ENCODE measurements around the gene LRIT1. TPM values are rescaled to one million over a fixed set of nuclear protein-coding genes. Genes with fewer than 3 reads are reported as not detected.

LRIT1 gene
- total RNA-seq, 4 donors from 2014 or later = not detected

- Histone ChIP-seq H3K4me3 (no peak overlapping the region), H3K4me1 (no peaks in the 10 kb centered on the region), H3K27ac (no peak overlapping the region), H3K27me3 (no peaks in the 10 kb centered on the region), H3K9me3 (no peaks in the 10 kb centered on the region), H3K36me3 (peaks cover 0 to 6% (median 0%) of the 10 kb centered on the region in 3 donors)
- no peak for DNase-seq
- peak in 4 of 6 experiments; percentile 16 to 56 (median 40) for TF ChIP-seq CTCF (IDR thresholded peaks at IDR 0.05)
- no peak for TF ChIP-seq POLR2A (IDR thresholded peaks at IDR 0.05)
These were observed 26.6 kb downstream of the LRIT1 start for GRCh38 chr10:84214612-84215235.

GRCh38 chr10:84214046-84214572, 27.2 kb downstream of the LRIT1 start:
- no peak for TF ChIP-seq POLR2A (IDR thresholded peaks at IDR 0.05)
- TF ChIP-seq CTCF (IDR thresholded peaks at IDR 0.05) = no peak
- Histone ChIP-seq H3K4me1 (no peaks in the 10 kb centered on the region), H3K27me3 (no peaks in the 10 kb centered on the region), H3K9me3 (no peaks in the 10 kb centered on the region), H3K27ac (no peak overlapping the region), H3K36me3 (peaks cover 0 to 6% (median 0%) of the 10 kb centered on the region in 3 donors), H3K4me3 (no peak overlapping the region)
- no peak for DNase-seq

GRCh38 chr10:84213076-84213475, 28.3 kb downstream of the LRIT1 start:
- Histone ChIP-seq H3K9me3 (no peaks in the 10 kb centered on the region), H3K4me3 (no peak overlapping the region), H3K4me1 (no peaks in the 10 kb centered on the region), H3K27me3 (no peaks in the 10 kb centered on the region), H3K36me3 (peaks cover 0 to 6% (median 0%) of the 10 kb centered on the region in 3 donors), H3K27ac (no peak overlapping the region)
- no peak for DNase-seq
- TF ChIP-seq POLR2A (IDR thresholded peaks at IDR 0.05) (no peak), CTCF (IDR thresholded peaks at IDR 0.05) (no peak)

- Histone ChIP-seq H3K27ac (no peak overlapping the region), H3K4me3 (no peak overlapping the region), H3K27me3 (no peaks in the 10 kb centered on the region), H3K9me3 (no peaks in the 10 kb centered on the region), H3K4me1 (no peaks in the 10 kb centered on the region), H3K36me3 (peaks cover 0 to 6% (median 0%) of the 10 kb centered on the region in 3 donors)
- no peak for TF ChIP-seq CTCF (IDR thresholded peaks at IDR 0.05)
- TF ChIP-seq POLR2A (IDR thresholded peaks at IDR 0.05) = no peak
- no peak for DNase-seq
These were observed 29.3 kb downstream of the LRIT1 start for GRCh38 chr10:84212014-84212413.

GRCh38 chr10:84211566-84211965, 29.8 kb downstream of the LRIT1 start:
- TF ChIP-seq POLR2A (IDR thresholded peaks at IDR 0.05) (no peak), CTCF (IDR thresholded peaks at IDR 0.05) (no peak)
- H3K4me1 ChIP-seq = no peaks in the 10 kb centered on the region
- H3K27me3 ChIP-seq = no peaks in the 10 kb centered on the region
- no peak overlapping the region for H3K27ac ChIP-seq
- H3K9me3 ChIP-seq = no peaks in the 10 kb centered on the region
- peaks cover 0 to 6% (median 0%) of the 10 kb centered on the region in 3 donors for H3K36me3 ChIP-seq
- no peak overlapping the region for H3K4me3 ChIP-seq
- no peak for DNase-seq
